Measurements from ENCODE around the gene STAT3.
A peak's percentile ranks its signal among the peaks of the same experiment; 100 is the strongest.

Gene STAT3

DNA sequence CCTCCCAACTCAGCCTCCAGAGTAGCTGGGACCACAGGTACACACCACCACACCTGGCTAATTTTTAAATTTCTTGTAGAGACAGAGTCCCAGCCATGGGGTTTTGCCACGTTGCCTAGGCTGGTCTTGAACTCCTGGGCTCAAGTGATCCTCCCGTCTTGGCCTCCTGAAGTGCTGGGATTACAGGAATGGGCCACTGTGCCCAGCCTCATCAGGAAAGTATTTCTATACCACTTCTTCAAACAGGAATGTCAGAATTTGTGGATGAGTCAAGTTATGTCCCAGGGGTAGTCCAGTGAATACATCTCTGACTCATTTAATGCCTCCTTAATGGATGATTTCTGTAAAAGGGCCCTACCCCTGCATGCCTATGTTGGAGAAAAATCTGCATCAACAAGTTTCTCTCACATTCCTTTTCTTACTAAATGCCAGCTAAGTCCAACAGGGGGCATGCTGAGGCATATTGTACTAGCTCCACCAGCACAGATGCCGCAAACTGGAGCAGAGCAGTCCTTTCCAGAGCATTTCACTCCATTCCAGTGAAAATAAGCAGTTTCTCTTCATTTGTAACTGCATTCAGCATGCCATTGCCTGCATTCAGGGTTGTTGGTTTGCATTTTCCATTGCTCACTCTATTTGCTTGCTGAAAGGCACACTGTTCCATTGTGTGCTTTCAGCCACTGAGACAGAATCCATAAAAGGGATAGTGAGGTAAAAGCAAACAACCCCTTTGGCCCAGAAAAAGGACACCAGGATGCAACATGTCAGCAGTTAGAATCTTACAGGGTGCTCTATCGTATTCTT lies 40.1 kb upstream of the STAT3 start:
- Histone ChIP-seq H3K4me2 (ENCODE audit: low read length, poor library complexity, severe bottlenecking) (no peak overlapping the region), H3K14ac (ENCODE audit: low read length in 2 of 2) (no peak overlapping the region), H3K9ac (ENCODE audit: low read length) (peak overlapping the region; percentile 80), H3K4me3 (ENCODE audit: insufficient read depth in 1 of 2, low read depth in 1 of 2, low read length in 2 of 2) (no peak overlapping the region), H3K79me1 (replicated peaks; ENCODE audit: low read length, poor library complexity, severe bottlenecking) (no peaks in the 10 kb centered on the region), H3K4ac (ENCODE audit: low read depth in 1 of 2, low read length in 2 of 2) (no peak overlapping the region), H3K9me3 (ENCODE audit: control insufficient read depth, low read length) (no peaks in the 10 kb centered on the region), H2BK15ac (ENCODE audit: low read depth, poor library complexity, severe bottlenecking) (no peak overlapping the region), H3K18ac (ENCODE audit: low read depth in 1 of 2, low read length in 2 of 2) (no peak overlapping the region), H4K8ac (ENCODE audit: low read length) (no peak overlapping the region), H2BK120ac (ENCODE audit: low read depth, low read length) (no peak overlapping the region), H3K27ac (ENCODE audit: low read length, poor library complexity, severe bottlenecking) (peak overlapping the region; percentile 89), H4K91ac (ENCODE audit: low read length) (no peak overlapping the region), H2BK5ac (ENCODE audit: low read depth, low read length, poor library complexity, severe bottlenecking) (no peak overlapping the region), H3K23ac (ENCODE audit: low read length in 2 of 2) (no peak overlapping the region), H2BK12ac (ENCODE audit: low read length in 2 of 2) (no peak overlapping the region), H3K36me3 (ENCODE audit: control insufficient read depth in 1 of 2, insufficient read depth in 2 of 2, low read depth in 1 of 2, low read length in 2 of 2) (no peaks in the 10 kb centered on the region), H2AFZ (ENCODE audit: low read depth, low read length) (no peak overlapping the region), H3K4me1 (ENCODE audit: control insufficient read depth, insufficient read depth, low read depth, low read length) (peaks cover 6% of the 10 kb centered on the region), H2AK5ac (ENCODE audit: low read length, severe bottlenecking) (no peak overlapping the region), H3K27me3 (ENCODE audit: control insufficient read depth in 1 of 2, insufficient read depth in 1 of 2, low read length in 2 of 2) (no peaks in the 10 kb centered on the region)
- 14% methylated on average over 2 of the region's 4 CpGs for WGBS
- DNase-seq = peak; percentile 95

- H3K4me3 ChIP-seq (ENCODE audit: insufficient read depth in 1 of 2, low read depth in 1 of 2, low read length in 2 of 2) = peak overlapping the region in 1 of 2 experiments; percentile 50
Measured at GRCh38 chr17:42424991-42425610, 36.9 kb upstream of the STAT3 start.

GRCh38 chr17:42423766-42424165 lies 35.5 kb upstream of the STAT3 start:
- Histone ChIP-seq H4K91ac (ENCODE audit: low read length) (no peak overlapping the region), H3K18ac (ENCODE audit: low read depth in 1 of 2, low read length in 2 of 2) (peak overlapping the region in 1 of 2 experiments; percentile 29), H3K9me3 (ENCODE audit: control insufficient read depth, low read length) (no peaks in the 10 kb centered on the region), H3K4me2 (ENCODE audit: low read length, poor library complexity, severe bottlenecking) (peak overlapping the region; percentile 50), H3K36me3 (ENCODE audit: control insufficient read depth in 1 of 2, insufficient read depth in 2 of 2, low read depth in 1 of 2, low read length in 2 of 2) (peaks cover 0 to under 1% of the 10 kb centered on the region in 2 experiments), H3K79me1 (replicated peaks; ENCODE audit: low read length, poor library complexity, severe bottlenecking) (no peaks in the 10 kb centered on the region), H3K23ac (ENCODE audit: low read length in 2 of 2) (no peak overlapping the region), H2BK12ac (ENCODE audit: low read length in 2 of 2) (peak overlapping the region in 1 of 2 experiments; percentile 59), H2BK5ac (ENCODE audit: low read depth, low read length, poor library complexity, severe bottlenecking) (peak overlapping the region; percentile 71), H4K8ac (ENCODE audit: low read length) (no peak overlapping the region), H2AK5ac (ENCODE audit: low read length, severe bottlenecking) (peak overlapping the region; percentile 49), H3K14ac (ENCODE audit: low read length in 2 of 2) (no peak overlapping the region), H2AFZ (ENCODE audit: low read depth, low read length) (no peak overlapping the region), H3K4me3 (ENCODE audit: insufficient read depth in 1 of 2, low read depth in 1 of 2, low read length in 2 of 2) (peak overlapping the region in 1 of 2 experiments; percentile 73), H3K4me1 (ENCODE audit: control insufficient read depth, insufficient read depth, low read depth, low read length) (peaks cover 16% of the 10 kb centered on the region), H3K27me3 (ENCODE audit: control insufficient read depth in 1 of 2, insufficient read depth in 1 of 2, low read length in 2 of 2) (no peaks in the 10 kb centered on the region), H3K4ac (ENCODE audit: low read depth in 1 of 2, low read length in 2 of 2) (peak overlapping the region in 1 of 2 experiments; percentile 26), H3K27ac (ENCODE audit: low read length, poor library complexity, severe bottlenecking) (peak overlapping the region; percentile 74), H2BK120ac (ENCODE audit: low read depth, low read length) (no peak overlapping the region), H3K9ac (ENCODE audit: low read length) (peak overlapping the region; percentile 99), H2BK15ac (ENCODE audit: low read depth, poor library complexity, severe bottlenecking) (no peak overlapping the region)
- no peak for DNase-seq
- 93% methylated on average over 7 of the region's 11 CpGs for WGBS

More at GRCh38 chr17:42424991-42425610, 36.9 kb upstream of the STAT3 start:
- Histone ChIP-seq H4K8ac (ENCODE audit: low read length) (no peak overlapping the region), H3K14ac (ENCODE audit: low read length in 2 of 2) (no peak overlapping the region), H2BK15ac (ENCODE audit: low read depth, poor library complexity, severe bottlenecking) (no peak overlapping the region), H2BK120ac (ENCODE audit: low read depth, low read length) (no peak overlapping the region), H3K9me3 (ENCODE audit: control insufficient read depth, low read length) (no peaks in the 10 kb centered on the region), H3K27ac (ENCODE audit: low read length, poor library complexity, severe bottlenecking) (no peak overlapping the region), H2AK5ac (ENCODE audit: low read length, severe bottlenecking) (no peak overlapping the region), H4K91ac (ENCODE audit: low read length) (no peak overlapping the region), H3K36me3 (ENCODE audit: control insufficient read depth in 1 of 2, insufficient read depth in 2 of 2, low read depth in 1 of 2, low read length in 2 of 2) (no peaks in the 10 kb centered on the region), H3K23ac (ENCODE audit: low read length in 2 of 2) (no peak overlapping the region), H3K18ac (ENCODE audit: low read depth in 1 of 2, low read length in 2 of 2) (no peak overlapping the region), H3K4me2 (ENCODE audit: low read length, poor library complexity, severe bottlenecking) (no peak overlapping the region), H3K79me1 (replicated peaks; ENCODE audit: low read length, poor library complexity, severe bottlenecking) (no peaks in the 10 kb centered on the region), H2AFZ (ENCODE audit: low read depth, low read length) (no peak overlapping the region), H3K27me3 (ENCODE audit: control insufficient read depth in 1 of 2, insufficient read depth in 1 of 2, low read length in 2 of 2) (no peaks in the 10 kb centered on the region), H3K4me1 (ENCODE audit: control insufficient read depth, insufficient read depth, low read depth, low read length) (peaks cover 12% of the 10 kb centered on the region), H3K4ac (ENCODE audit: low read depth in 1 of 2, low read length in 2 of 2) (no peak overlapping the region), H3K9ac (ENCODE audit: low read length) (peak overlapping the region; percentile 34), H2BK5ac (ENCODE audit: low read depth, low read length, poor library complexity, severe bottlenecking) (no peak overlapping the region), H2BK12ac (ENCODE audit: low read length in 2 of 2) (peak overlapping the region in 1 of 2 experiments; percentile 3)
- WGBS = 88% methylated on average over 2 of the region's 4 CpGs
- peak; percentile 44 for DNase-seq
